GM18861 (cell line): ENCODE data around the gene GINS2.

ENCODE experiments used
- ATAC-seq: cut with Tn5 transposase; IDR thresholded peaks from one replicate; pipeline ENCODE4 v1.9.1; 2021; ENCODE audit not compliant: unreplicated experiment

GINS2 gene

GRCh38 chr16:85690469-85691064 lies 1.8 kb upstream of the GINS2 start:
- no peak for ATAC-seq

- no peak for ATAC-seq
These were observed 1.2 kb upstream of the GINS2 start for GRCh38 chr16:85689950-85690320.

- no peak for ATAC-seq
These were observed 663 bp upstream of the GINS2 start for GRCh38 chr16:85689285-85689949.

GRCh38 chr16:85687651-85688471 lies 893 bp downstream of the GINS2 start:
- no peak for ATAC-seq

GRCh38 chr16:85686912-85687591 lies 1.7 kb downstream of the GINS2 start:
- ATAC-seq: no peak

- no peak for ATAC-seq
These were observed 3.5 kb downstream of the GINS2 start for GRCh38 chr16:85685251-85685650.

- no peak for ATAC-seq
These were observed 5.4 kb downstream of the GINS2 start for GRCh38 chr16:85683363-85683762.

GRCh38 chr16:85682516-85682915 lies 6.2 kb downstream of the GINS2 start:
- no peak for ATAC-seq

GRCh38 chr16:85681255-85681654 lies 7.5 kb downstream of the GINS2 start:
- ATAC-seq: no peak

GRCh38 chr16:85680352-85680944 lies 8.3 kb downstream of the GINS2 start:
- ATAC-seq: no peak

GRCh38 chr16:85679870-85680269 lies 8.9 kb downstream of the GINS2 start:
- no peak for ATAC-seq

- ATAC-seq: no peak
These were observed 9.9 kb downstream of the GINS2 start for GRCh38 chr16:85678821-85679220.

GRCh38 chr16:85678016-85678415 lies 10.7 kb downstream of the GINS2 start:
- no peak for ATAC-seq

GRCh38 chr16:85677383-85677967 lies 11.3 kb downstream of the GINS2 start:
- no peak for ATAC-seq

- ATAC-seq: no peak
These were observed 12.3 kb downstream of the GINS2 start for GRCh38 chr16:85676466-85676865.

- ATAC-seq: no peak
These were observed 13.4 kb downstream of the GINS2 start for GRCh38 chr16:85675251-85675874.

- no peak for ATAC-seq
These were observed 13.9 kb downstream of the GINS2 start for GRCh38 chr16:85674828-85675227.

GRCh38 chr16:85674418-85674755 lies 14.4 kb downstream of the GINS2 start:
- ATAC-seq: no peak

GRCh38 chr16:85673529-85674417 lies 15.0 kb downstream of the GINS2 start:
- ATAC-seq: no peak
